GM21526 (cell line): ENCODE results near the gene IQCE.

Experiments used
- ATAC-seq: cut with Tn5 transposase; IDR thresholded peaks from one replicate; pipeline ENCODE4 v1.9.1; 2021; ENCODE audit warnings: moderate library complexity; ENCODE audit not compliant: unreplicated experiment, low FRiP score

Gene IQCE

DNA sequence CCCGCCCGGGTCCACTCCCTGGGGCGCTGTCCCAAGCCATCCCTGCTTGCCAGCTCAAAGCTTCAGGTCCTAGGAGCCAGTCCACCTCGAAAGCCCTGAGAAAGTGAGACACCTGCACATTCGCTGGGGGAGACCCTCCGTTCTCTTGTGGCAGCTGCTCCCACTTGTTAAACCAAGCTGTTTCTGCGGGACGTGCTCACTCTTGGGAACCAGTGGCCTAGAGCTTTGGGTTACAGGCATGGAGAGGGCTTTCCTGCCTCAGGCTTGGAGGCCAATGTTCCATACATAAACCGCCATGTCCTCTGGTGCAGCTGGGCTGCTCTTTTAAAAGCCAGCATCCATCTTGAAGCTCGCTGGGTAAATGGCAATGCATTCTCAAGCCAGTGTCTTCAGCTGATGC is 53.1 kb downstream of the IQCE start:
- ATAC-seq, result no peak

DNA sequence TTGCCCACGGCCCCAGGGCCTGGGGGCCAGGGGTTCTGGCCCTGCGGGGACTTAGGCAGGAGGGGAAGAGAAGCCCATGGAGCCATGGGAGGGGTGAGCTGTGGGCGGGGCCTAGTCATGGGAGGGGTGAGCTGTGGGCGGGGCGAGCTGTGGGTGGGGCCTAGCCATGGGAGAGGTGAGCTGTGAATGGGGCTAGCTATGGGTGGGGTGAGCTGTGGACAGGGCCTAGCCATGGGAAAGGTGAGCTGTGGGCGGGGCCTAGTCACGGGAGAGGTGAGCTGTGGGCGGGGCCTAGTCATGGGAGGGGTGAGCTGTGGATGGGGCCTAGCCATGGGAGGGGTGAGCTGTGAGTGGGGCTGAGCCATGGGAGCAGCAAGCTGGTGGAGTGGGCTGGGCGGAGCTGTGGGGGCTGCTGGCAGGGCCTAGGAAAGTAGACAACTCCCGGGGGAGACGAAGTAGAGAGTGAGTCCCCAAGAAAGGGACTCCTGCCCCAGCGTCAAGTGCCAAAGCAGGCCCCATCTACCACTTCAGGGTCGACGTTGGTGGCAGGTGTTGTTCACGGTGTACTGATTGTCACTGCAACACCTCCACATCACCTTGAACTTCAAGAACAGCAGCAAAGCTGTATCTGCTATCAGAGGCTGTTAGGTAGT is 53.8 kb downstream of the IQCE start:
- ATAC-seq, result no peak

DNA sequence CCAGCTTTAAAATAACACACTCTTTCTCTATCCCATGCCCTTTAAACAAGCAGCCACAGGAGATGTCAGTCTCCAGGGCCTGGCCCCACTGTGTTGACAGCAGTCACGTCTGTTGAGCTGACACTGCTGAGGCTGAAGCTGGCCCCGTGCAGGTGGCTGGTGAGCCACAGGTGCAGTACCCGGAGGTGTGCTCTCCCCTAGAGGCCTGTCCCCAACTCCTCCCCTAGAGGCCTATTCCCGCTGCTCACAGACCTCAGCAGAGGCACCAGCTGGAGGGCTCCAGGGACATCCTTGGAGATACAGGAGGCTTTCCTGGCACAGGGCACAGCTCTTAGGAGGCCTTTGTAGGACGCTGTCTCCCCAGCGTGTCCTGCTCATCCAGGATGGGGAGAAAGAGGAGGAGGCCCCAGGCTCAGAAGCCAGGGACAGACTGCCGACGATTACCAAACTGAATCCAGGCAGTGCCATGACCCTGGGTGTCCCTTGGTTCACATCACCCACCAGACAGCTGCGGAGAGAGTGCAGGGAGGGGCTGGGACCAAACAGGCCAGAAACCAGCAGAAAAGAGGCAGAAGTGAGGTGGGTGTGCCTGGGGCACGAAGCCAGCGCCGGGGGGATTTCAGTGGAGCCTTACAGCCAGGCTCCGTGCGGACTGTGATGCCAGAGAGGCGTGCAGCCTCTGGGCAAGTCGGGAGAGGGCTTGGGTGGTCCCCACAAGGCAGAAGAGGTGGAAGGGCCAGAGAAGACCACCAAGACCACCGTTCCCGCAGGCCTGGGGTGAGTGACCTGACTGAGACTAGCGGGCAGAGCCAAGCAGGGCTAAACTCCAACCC is 54.5 kb downstream of the IQCE start:
- ATAC-seq, result no peak

DNA sequence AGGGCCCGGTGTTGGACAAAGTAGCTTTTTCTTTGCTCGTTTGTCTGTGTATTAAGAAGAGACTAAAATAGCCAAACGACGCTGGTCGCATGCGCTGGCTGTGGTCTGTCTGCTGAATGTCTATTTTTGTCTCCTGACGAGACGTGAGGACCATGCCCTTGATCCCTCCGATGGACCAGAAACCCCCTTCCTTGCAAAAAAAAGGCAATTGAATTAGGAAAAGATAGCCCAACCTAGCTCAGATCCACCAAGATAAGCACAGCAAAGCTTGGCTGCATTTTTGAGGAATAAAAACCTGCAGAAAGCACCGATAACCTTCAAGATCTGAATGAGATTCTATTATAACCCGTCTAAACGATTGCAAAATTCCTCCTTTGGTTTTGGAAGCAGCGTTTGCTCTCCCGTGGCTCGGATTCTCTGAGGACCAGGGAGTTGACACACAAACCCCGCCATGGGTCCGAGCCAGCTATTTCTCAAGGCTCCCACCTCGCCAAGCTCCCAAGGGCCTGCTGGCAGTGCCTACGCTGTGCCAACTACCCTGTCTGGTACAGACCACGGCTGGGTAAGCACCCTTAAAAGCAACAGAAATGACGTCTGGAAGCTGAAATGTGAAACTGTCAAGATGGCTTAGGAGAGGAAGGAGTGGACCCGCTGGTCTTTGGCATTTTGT is 55.3 kb downstream of the IQCE start:
- ATAC-seq, result no peak

DNA sequence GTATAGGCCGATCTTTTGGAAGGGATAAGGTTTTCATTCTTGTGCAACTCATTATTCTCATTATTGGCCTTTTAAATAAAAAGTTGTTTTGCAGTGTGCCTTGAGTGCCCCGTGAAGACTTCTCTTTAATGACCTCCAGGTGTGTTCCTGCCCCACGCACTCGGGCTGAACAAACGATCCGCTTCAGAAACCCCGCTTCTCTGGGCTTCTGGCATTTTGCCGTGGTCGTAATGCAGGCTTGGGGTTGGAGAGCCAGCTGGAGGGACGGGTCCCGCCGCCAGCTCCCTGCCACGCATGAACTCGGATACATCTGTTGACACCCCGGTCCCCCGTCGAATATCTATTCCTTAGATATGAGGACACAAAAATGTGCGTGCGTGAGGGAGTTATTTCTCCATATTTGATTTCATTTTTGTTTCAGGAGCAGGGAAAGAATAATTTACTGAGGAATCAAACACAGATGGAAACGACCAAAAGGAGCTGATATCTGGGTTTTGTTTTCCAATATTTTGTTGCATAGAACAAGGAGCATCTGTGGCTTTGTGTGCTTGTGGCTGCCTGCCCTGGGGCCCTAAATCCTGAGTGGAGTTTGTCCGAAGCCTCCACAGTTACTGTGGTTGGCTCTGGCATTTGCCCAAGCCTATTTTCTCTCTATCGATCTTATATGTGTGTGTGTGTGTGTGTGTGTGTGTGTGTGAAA is 56.0 kb downstream of the IQCE start:
- no peak for ATAC-seq

DNA sequence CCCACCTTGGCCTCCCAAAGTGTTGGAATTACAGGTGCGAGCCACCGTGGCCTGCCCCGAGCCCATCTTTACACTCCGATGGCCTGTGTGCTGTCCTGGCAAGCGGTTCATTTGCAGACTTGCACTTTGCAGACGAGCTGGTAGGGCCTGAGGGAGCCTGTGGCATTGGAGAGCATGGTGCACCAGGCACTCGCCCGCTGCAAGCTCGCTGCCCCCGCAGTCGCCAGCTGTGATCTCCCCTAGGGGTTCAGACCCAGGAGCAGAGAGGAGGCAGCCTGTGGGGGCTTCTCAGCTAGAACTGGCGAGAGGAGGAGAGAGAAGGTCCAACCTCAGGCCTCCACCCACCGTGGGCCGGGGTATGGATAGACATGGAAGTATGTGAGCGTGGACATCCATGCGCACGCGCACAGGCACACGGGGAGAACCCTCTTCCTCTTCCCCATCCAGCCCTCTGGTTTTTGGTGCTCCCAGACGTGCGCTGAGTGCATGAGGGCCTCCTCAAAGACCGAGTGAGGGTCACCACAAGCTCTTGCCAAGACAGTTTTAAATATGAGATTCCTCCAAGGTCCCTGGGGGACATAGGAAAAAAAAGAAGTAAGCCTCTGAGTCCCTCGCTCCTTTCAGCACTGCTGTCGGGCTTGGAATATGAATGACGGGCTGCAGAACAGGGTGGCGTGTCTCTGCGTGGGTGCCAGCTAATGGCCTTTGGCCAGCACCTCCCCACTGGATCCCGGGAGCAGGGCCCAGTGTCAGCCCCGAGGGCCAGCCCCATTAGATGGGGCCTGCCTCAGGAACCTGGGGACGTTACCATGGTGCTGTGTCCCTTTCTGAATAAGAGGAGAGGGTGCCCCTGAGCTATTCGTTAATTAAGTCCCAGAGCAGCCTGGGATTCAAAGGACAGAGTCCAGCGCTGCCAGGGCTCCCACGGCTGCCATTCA is 57.9 kb downstream of the IQCE start:
- no peak for ATAC-seq

DNA sequence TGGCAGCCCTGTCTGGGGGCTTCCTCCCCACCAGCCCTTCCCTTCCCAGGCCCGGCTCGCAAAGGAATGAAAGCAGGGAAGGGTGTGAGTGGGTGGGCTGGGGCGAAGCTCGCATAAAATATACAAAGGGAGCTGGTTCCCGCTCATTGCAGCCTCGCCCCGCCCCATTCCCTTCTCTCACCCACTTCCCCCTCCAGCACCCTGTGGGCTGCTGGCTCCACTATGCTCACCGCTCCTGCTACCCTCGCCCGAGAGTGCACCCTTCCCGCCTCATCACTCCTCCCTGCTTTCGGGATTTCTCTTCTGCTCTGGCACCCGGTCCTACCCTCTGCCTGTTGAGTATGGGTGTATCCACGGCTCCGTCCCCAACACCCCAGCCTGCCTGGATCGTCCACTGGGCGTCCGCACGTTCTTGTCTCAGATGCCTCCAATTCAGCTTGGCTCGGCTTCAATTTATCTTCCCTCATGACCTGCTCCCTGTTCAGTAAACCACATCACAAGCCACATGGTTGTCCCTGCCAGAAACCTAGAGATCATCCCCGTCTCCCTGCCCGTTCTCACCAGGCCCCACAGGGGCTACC is 58.6 kb downstream of the IQCE start:
- no peak for ATAC-seq

DNA sequence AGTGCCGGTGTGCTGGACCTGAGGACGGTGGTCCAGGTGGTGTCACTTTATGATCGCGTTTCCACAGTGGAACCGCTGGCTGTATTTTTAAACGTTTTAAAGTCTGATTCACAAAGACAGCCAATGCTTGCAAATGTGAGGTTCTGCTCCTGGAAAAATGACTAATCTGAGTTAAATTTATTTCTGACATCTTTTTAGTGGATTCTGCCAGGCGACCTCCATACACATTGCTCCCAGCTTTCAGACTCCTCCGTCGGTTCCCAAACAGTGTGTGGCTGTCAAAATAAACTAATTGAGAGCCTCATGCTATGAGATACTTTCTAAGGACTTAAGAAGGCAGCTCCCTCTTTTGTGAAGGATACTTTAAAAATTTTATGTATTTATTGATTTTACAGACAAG is 60.3 kb downstream of the IQCE start:
- no peak for ATAC-seq

DNA sequence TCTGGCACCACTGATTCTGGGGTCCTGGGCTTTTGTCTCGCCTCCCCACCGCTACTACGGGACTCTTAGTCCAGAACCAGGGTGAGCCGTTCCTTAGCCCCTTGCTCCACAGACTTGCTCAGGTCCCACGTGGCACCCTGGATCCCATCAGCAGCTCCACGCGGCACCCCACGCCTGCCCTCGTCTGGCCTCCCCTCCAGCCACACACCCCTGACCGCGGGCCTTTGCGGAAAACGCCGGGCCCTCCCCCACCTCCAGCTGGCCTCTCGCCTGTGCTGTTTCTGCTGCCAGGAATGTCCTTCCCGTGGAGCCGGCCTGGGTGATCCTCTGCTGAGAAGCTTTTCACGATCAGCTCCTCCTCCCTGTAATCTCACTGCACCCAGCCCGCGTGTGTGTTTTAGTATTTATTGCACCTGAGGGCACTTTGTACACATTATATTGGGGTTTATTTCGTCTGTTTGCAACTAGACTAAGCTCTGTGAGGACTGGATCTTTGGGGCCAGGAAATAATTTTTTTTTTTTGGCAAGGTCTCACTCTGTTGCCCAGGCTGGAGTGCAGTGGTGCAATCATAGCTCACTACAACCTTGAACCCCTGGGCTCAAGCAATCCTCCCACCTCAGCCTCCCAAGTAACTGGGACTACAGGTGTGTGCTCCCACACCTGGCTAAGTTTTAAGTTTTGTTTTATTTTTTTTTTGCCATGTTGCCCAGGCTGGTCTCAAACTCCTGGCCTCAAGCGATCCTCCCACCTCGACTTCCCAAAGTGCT is 62.5 kb downstream of the IQCE start:
- ATAC-seq, result no peak

DNA sequence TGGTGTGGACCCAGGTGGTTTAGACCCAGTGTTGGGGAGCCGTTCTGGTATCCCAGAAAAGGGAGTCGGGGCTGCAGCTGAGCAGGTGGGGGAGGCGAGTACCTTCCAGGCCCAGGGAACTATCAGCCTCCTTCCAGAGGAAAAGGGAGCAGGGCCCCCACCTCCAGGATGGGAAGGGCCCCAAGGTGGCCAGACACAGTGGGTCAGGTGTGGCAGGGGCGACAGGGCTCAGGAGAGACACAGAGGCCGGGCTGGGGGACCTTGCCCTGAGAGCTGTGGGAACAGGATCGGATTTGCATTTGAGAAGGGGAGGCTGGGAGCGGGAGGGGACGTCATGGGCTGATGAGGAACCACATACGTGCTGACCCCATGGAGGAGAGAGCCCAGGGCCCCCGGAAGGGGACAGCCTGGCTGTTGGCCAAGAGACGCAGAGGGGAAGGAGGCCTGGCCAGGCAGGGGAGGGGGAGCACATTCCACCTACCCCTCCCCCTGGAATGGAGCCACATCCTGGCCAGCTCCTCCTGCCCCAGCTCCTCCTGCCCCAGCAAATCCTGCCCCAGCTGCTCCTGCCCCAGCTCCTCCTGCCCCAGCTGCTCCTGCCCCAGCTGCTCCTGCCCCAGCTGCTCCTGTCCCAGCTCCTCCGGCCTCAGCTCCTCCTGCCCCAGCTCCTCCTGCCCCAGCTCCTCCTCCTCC is 63.3 kb downstream of the IQCE start:
- no peak for ATAC-seq

DNA sequence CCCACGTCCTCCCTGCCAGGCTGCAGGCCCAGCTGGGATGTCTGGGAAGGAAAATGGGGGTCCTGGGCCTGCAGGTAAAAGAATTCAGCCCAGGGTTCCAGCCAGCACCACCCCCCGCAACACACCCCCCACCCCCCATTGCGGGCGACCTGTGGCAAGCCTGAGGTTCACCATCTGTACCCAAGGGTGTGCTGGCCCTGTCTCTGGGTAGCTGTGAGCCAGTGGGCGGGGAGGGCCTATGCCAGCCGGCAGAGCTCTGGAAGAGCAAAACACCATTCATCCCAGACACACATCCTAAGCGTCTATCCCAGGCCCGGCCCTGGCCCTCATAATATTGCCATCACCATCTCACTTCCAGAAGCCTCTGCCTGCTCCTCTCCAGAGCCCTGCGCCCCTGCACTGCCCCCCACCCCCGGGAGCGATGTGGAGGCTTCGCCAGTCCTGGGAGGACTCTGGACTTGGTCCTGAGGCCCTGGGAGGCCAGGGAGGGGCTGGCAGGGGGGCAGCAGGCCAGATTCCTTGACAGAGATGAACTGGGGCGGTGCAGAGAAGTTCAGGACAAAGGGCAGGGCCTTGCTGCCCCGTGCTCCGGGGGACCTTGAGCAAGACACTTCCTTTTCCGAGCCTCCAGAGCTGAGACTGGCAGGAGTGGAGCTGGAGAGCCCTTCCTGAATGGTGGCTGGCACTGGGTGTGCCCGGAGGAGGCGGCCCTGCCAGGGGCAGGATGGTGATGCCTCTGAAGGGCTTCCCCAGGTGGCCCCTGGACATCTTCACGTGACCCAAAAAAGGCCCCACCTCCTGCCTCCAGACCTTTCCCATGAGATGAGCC is 64.3 kb downstream of the IQCE start:
- ATAC-seq, result no peak

DNA sequence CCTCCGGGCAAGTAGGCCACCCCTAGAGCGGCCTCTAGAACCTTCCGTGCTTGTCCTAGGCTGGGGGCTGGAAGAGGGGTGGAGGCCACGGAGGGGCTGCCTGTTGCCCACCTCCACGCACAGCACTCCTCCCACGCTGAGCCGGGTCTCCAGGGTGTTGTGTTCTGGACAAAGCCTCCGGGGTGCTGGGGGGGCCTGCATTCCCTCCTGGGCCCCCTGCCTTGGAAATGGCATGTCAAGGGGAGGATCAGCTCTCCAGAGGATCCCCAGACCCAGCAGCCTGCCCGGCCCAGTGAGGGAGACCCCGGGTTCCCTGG is 64.9 kb downstream of the IQCE start:
- no peak for ATAC-seq

DNA sequence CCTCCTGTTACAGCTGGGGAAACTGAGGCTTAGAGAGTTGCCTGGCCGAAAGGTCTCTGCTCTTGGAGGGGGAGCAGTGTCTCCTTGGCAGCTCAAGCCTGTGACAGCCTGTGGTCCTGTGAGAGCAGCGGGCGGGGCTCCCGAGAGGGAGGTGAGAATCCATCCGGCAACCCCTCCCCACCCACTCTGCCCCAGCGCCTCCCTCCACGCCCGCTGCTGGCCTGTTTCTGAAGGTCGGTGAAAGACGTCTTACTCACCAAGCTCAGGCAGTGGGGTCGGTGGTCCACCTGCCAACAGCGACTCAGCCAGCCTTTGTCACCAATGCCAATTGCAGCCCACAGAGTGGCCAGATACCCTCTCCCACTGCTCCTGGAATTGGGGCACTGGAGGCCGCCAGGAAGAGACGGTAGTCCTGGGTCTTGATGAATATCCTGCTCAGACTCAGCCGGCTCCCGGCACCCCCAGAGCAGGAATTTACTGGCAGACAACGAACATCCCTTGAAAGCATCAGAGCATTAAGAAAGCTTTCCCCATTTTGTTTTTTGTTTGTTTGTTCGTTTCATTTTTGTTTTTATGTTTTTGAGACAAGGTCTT is 65.6 kb downstream of the IQCE start:
- no peak for ATAC-seq

DNA sequence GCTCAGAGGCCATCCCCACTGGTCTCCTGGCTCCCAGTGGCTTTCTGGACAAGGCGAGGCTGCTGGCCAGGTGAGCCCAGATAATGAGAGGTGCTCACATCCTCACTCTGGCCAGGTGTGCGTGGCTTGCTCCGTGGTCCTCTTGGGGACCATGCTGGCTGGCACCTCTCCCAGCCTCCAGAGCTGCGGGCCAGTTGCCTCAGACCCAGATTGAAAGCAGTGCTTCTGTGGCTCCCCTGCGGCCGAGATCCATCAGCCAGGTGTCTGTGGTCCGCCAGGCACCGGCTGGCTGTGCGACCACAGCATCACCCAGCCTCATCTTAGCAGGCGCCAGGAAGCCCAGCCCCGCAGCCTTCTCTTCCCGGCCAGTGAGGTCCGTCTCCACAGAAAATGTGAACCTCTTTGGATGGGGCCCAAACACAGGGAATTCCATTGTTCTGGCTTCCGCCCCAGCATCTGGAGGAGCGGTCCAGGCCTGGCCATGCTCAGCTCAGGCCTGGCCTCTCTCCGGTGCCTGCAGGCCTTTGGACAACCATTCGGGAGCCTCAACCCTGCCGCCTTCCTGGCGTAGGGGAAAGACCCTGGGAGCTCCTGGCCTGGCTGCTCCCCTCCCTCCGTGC is 67.8 kb downstream of the IQCE start:
- no peak for ATAC-seq

DNA sequence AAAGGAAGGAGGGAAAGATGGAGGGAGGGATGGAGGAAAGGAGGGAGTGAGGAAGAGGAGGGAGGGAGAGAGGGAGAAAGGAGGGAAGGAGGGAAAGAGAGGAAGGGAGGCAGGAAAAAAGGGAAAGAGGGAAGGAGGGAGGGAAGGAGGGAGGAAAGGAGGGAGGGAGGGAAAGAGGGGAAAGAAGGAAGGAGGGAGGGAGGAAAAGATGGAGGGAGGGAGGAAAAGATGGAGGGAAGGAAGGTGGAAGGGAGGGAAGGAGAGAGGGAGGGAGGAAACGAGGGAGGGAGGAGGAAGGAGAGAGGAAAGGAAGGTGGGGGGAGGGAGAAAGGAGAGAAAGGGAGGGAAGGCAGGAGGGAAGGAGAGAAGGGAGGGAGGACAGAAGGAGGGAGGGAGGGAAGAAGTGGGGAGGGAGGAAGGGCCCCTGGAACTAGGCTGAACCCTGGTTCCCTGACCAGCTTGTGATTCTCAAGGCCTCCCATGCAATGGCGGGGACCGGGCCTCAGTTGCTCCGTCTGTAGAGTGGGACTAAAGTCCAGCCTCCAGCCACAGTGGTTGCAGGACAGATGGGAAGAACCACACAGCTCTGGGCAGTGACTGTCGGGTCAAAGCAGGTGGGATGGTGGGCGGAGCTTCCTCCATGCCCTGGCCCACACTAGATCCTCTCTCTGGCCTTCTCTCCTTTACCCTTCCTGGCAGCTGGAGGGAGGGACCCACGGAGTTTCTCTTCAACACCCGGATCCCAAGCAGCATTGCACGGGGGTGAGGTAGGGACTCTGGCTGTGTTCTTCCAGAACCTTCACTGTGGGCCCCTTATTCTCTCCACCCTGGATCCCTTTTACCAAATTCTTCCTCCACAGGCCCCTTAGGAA is 68.7 kb downstream of the IQCE start:
- ATAC-seq, result no peak

DNA sequence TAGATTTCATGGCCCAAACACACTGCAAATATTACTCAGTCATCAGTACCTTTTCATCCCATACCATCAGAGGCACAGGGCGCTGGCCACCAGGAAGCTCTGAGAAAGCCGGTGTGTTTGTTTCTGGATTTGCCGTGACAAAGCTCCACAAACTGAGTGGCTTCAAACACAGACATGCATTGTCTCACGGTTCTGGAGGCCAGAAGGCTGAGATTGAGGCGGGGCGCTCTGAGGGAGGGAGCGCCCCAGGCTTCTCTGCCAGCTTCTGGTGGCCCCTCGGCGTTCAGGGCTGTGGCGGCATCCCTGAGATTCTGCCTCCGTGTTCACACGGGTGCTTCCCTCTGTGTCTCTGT is 69.3 kb downstream of the IQCE start:
- no peak for ATAC-seq
